GM13977 (cell line): Measurements from ENCODE around the gene RHOU.

Source experiments
- DNase-seq: peaks from one replicate; pipeline ENCODE4 v3.0.0; 2012; ENCODE audit warnings: low spot score
- CTCF ChIP-seq: IDR thresholded peaks from 2 replicates; pipeline ENCODE4 v1.5.1; 2012; ENCODE audit warnings: mild to moderate bottlenecking, control low read depth; ENCODE audit not compliant: insufficient read depth; ENCODE audit errors: extremely low read depth, missing control alignments
- in situ Hi-C: fragments of 300-500 bp; cut with MboI; formaldehyde crosslinking; loops from one replicate; pipeline ENCODE4 v1.12.0; 2022; ENCODE audit warnings: low sequenced_read_pairs, low pct_unique_long_range_greater_than_20kb, mixed read lengths, inconsistent platforms; ENCODE audit not compliant: unreplicated experiment

The RHOU gene

DNA sequence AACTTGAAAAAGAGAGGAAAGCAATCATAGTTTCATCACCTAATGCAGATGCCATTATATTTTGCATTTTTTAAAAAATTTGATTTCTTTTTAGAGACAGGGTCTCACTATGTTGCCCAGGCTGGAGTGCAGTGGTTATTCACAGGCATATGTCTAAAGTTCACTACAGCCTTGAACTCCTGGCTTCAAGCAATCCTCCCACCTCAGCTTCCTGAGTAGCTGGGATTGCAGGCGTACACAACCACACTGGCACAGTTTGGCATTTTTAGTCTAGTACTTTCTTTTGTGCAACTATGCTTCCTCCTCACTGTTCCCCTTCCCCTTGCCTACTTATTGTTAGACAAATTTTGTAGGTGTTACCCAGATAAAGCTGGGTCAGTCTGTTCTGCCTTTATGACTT lies 18.0 kb downstream of the RHOU start:
- TF ChIP-seq CTCF = no peak
- in situ Hi-C loops = no loop called here
- no peak for DNase-seq

DNA sequence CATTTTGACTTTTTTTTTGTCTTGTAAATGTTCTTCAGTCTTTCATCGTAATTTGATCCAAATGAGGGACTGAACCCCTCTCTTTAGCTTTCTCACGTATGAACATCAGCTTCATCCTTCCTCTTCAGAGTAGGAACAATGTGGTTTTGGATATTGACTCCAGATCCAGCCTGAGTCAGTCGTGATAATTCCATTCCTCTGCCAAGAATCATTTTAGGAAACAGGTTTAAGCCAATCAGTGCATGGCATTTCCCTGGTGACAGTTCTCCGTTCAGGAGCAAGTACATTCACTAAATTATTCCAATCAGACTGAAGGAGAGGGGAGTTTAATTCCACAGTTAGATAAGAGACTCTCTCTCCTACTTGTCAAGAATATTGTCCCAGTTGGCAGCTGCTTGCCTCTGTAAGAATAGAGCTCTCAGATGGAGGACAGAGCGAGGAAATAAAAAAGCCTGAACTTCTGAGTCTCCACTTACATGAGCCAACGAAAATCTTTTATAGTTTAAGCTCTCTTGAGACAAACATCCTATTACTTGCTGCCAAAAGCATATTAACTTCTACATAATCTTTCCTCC lies 18.6 kb downstream of the RHOU start:
- in situ Hi-C loops = no loop called here
- TF ChIP-seq CTCF = no peak
- DNase-seq = no peak

GRCh38 chr1:228754646-228755268 lies 19.5 kb downstream of the RHOU start:
- no peak for TF ChIP-seq CTCF
- DNase-seq = no peak
- in situ Hi-C loops = no loop called here

- in situ Hi-C loops = no loop called here
- TF ChIP-seq CTCF = no peak
- DNase-seq = no peak
These were observed 20.5 kb downstream of the RHOU start for GRCh38 chr1:228755800-228756199.

- in situ Hi-C loops = no loop called here
- DNase-seq = no peak
- TF ChIP-seq CTCF = no peak
These were observed 21.2 kb downstream of the RHOU start for GRCh38 chr1:228756457-228756856.

DNA sequence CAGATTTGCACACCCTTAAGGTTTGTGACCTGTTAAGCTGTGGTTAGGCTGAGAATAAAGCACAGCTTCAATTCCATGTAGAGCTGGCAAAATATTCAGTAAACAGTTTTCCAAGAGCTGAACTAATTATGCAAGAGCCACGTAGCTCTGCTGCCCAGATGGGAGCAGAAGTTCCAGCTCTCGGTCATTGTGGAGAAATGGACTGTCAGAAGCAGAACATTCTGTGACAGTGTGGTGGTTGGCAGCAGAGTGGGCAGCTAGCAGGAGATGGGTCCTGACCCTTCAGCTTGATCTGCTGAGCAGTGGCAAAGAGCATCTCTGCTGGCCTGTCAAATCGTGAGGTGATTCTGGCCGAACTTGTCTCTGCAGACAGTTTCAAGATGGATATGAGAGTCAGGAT lies 23.2 kb downstream of the RHOU start:
- in situ Hi-C loops = no loop called here
- no peak for TF ChIP-seq CTCF
- DNase-seq = no peak
